CD4-positive, alpha-beta T cell treated with Interleukin-4 for 1 hour (primary cell): ENCODE measurements around the gene NMRAL1.

ENCODE experiments used
- DNase-seq, 2 donors: peaks; one replicate each; pipeline ENCODE4 v3.0.0-alpha.2; 2020 to 2022

Gene NMRAL1

GRCh38 chr16:4501071-4501478 is 26.6 kb upstream of the NMRAL1 start:
- no peak for DNase-seq

- DNase-seq: no peak
Observed at GRCh38 chr16:4500272-4500671, 25.8 kb upstream of the NMRAL1 start.

DNA sequence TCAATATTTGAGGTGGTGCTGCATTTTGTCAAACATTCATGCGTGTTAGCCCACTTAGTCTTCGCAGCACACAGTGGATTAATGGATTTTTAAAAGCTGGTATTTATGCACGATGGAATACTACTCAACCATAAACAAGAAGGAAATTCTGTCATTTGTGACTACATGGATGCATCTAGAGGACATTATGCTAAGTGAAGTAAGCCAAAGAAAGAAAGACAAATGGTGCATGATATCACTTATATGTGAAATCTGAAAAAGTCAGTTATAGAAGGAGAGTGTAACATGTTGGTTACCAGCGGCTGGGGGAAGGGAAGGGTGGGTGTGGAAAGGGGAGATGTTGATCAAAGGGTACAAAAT is 24.8 kb upstream of the NMRAL1 start:
- no peak for DNase-seq

GRCh38 chr16:4498546-4499195 is 24.2 kb upstream of the NMRAL1 start:
- no peak for DNase-seq

- no peak for DNase-seq
Observed at GRCh38 chr16:4496305-4496704, 21.9 kb upstream of the NMRAL1 start.

DNA sequence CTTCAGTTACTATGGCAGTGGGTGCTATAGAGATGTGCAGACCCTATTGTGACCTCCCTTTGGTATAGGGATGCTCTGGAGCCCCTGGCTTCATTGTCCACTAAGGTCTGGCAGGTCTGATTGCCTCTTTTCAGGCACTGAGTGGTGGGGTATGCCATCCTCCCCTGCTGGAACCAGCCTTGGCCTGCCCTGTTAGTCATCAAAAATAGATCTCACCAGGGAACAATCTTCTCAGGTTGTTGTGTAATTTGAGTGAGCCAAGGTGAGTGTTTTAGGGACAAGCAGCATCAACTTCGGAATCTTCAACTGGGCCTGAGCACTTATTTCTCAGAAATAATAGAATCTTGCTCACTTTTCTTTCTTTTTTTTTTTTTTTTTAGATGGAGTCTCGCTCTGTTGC is 21.3 kb upstream of the NMRAL1 start:
- DNase-seq: no peak

GRCh38 chr16:4494746-4495490 is 20.5 kb upstream of the NMRAL1 start:
- DNase-seq: no peak

DNA sequence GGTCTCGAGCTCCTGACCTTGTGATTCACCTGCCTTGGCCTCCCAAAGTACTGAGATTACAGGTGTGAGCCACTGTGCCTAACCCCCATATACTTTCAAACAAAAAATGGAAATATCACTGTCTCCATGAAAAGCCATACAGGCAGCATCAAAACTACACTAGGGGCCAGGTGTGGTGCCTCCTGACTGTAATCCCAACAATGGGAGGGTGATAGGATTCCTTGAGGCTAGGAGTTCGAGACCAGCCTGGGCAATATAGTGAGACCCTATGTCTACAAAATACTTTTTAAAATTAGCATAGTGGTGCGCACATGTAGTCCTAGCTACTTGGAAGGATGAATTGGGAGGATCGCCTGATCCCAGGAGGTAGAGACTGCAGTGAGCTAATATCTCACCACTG is 17.5 kb upstream of the NMRAL1 start:
- no peak for DNase-seq

GRCh38 chr16:4489030-4489429 is 14.6 kb upstream of the NMRAL1 start:
- no peak for DNase-seq

DNA sequence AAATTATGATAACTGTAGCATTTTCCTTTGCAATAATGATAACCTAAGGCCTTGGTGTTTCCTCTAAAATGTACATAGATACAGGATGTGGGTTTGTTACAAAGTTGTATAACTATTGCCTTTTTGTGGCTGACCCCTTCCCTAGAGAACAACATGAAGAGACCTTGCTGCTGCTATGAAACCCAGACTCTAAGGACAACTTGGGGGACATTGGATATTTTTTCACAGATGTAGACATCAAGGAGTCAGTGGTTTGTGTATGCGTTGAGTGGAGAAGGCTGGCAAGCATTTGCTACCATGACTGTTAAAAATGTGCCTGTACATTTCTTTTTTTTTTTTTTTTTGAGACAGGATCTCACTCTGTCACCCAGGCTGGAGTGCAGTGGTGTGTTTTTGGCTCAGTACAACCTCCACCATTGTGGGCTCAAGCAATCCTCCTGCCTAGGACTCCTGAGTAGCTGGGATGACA is 14.1 kb upstream of the NMRAL1 start:
- DNase-seq: peak in 1 of 2 donors; percentile 70

GRCh38 chr16:4487955-4488498 is 13.6 kb upstream of the NMRAL1 start:
- no peak for DNase-seq

GRCh38 chr16:4486126-4486893 is 11.9 kb upstream of the NMRAL1 start:
- no peak for DNase-seq

DNA sequence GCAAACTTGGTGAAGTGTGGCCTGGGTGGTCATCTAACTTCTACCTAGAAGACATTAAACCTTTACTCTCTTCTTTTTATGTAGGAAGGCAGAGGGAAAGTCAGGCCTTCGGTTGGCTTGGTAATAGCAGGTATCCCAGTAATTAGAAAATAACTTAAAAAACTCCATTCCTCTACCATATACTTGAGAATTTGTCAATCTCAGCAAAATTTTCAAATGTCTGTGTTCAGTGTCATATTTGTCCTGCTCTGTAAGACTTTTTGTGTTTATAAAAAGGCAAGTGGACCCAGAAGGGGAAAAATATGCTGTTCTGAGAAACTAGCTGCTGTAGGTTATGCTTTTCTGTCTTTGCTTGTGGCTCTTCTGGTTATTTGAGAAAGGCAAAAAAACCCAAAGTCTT is 7.5 kb upstream of the NMRAL1 start:
- DNase-seq: no peak

DNA sequence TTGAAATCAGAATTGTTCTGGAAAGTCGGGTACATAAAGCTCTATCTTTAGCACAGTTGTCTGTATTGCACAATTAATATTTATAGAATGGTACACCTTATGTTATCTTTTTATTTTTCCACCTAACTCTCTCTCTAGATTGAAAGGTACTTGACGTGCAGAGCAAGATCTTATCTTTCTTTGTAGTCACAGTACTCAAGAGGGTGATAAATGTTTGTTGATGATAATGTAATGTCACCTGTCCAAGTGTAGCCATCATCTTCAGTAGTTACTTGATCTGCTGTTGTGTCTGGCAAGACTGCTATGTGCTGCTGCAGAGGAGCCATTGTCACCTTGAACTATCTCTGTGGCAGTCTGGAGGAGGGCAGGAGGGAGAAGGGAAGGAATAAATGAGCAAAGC is 7.1 kb upstream of the NMRAL1 start:
- DNase-seq: peak in 1 of 2 donors; percentile 42

GRCh38 chr16:4477966-4478365 is 3.5 kb upstream of the NMRAL1 start:
- peak in 1 of 2 donors; percentile 46 for DNase-seq

- DNase-seq: peak; percentile 94 to 95
Observed at GRCh38 chr16:4475880-4476788, 1.7 kb upstream of the NMRAL1 start, which contains the start of gene HMOX2. HMOX2 (plus strand) TSS chr16:4476398; CDS start chr16:4505525, 29,127 bp downstream.

- no peak for DNase-seq
Observed at GRCh38 chr16:4472880-4473279, 1.5 kb downstream of the NMRAL1 start.

GRCh38 chr16:4471869-4472268 is 2.6 kb downstream of the NMRAL1 start:
- DNase-seq: no peak

- DNase-seq: no peak
Observed at GRCh38 chr16:4468972-4469371, 5.5 kb downstream of the NMRAL1 start.

DNA sequence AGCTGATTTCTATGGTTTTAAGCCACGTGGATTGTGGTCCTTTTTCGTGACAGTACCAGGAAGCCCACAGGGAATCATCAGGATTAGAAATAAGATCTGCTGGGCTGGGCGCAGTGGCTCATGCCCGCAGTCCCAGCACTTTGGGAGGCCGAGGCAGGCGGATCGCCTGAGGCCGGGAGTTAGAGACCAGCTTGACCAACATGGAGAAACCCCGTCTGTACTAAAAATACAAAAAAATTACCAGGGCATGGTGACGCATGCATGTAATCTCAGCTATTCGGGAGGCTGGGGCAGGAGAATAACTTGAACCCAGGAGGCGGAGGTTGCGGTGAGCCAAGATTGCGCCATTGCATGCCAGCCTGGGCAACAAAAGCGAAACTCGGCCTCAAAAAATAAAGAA is 6.5 kb downstream of the NMRAL1 start:
- DNase-seq: no peak

- peak; percentile 72 to 79 for DNase-seq
Observed at GRCh38 chr16:4465977-4466779, 8.2 kb downstream of the NMRAL1 start.
